HepG2 (cell line): ENCODE results near the gene TRPT1. TPM values are rescaled to one million over a fixed set of nuclear protein-coding genes. Genes with fewer than 3 reads are reported as not detected.
A peak's percentile ranks its signal among the peaks of the same experiment; 100 is the strongest.

ENCODE experiments used
- CSRNP2 ChIP-seq: sonication (generic); formaldehyde crosslinking; conservative IDR thresholded peaks from 2 replicates; pipeline ENCODE4 v1.8.0; 2022; ENCODE audit warnings: low read depth, missing genetic modification reagents
- ETV5 ChIP-seq: IDR thresholded peaks from 2 replicates; pipeline ENCODE4 v1.6.1; 2018; ENCODE audit warnings: missing biosample characterization, missing genetic modification reagents, inconsistent platforms, borderline replicate concordance
- EZH2 ChIP-seq: conservative IDR thresholded peaks from 2 replicates; pipeline ENCODE4 v1.6.1; 2012; ENCODE audit warnings: mild to moderate bottlenecking, low read depth, low read length, moderate library complexity
- FOXJ3 ChIP-seq: sonication (generic); formaldehyde crosslinking; IDR thresholded peaks from 2 replicates; pipeline ENCODE4 v1.4.0; 2020; ENCODE audit warnings: missing genetic modification reagents, mild to moderate bottlenecking, borderline replicate concordance
- GTF3A ChIP-seq: sonication (generic); formaldehyde crosslinking; conservative IDR thresholded peaks from 2 replicates; pipeline ENCODE4 v1.4.0; 2020; ENCODE audit warnings: mild to moderate bottlenecking, missing genetic modification reagents
- GZF1 ChIP-seq: sonication (generic); formaldehyde crosslinking; IDR thresholded peaks from 2 replicates; pipeline ENCODE4 v1.5.1; 2020; ENCODE audit warnings: mild to moderate bottlenecking, missing genetic modification reagents
- HDAC1 ChIP-seq: sonication (generic); formaldehyde crosslinking; IDR thresholded peaks from 2 replicates; pipeline ENCODE4 v1.5.1; 2020; ENCODE audit warnings: mild to moderate bottlenecking, missing genetic modification reagents
- HES4 ChIP-seq: sonication (generic); formaldehyde crosslinking; IDR thresholded peaks from 2 replicates; pipeline ENCODE4 v1.9.0; 2021; ENCODE audit warnings: mild to moderate bottlenecking, missing genetic modification reagents, borderline replicate concordance
- HMG20A ChIP-seq: IDR thresholded peaks from 2 replicates; pipeline ENCODE4 v1.6.1; 2016; ENCODE audit warnings: borderline replicate concordance
- JDP2 ChIP-seq: sonication (generic); formaldehyde crosslinking; IDR thresholded peaks from 2 replicates; pipeline ENCODE4 v1.8.1; 2022; ENCODE audit warnings: missing genetic modification reagents, borderline replicate concordance
- KLF6 ChIP-seq: IDR thresholded peaks from 2 replicates; pipeline ENCODE4 v1.8.0; 2016; ENCODE audit warnings: missing biosample characterization, missing genetic modification reagents
- MTF1 ChIP-seq: sonication (generic); formaldehyde crosslinking; IDR thresholded peaks from 2 replicates; pipeline ENCODE4 v1.5.0; 2020; ENCODE audit warnings: missing genetic modification reagents
- NCOA1 ChIP-seq: sonication (generic); formaldehyde crosslinking; IDR thresholded peaks from 2 replicates; pipeline ENCODE4 v1.9.0; 2021; ENCODE audit warnings: missing genetic modification reagents
- PCBP2 ChIP-seq: fragments of 200-400 bp; formaldehyde crosslinking; optimal IDR thresholded peaks from 2 replicates; pipeline ENCODE3; 2018; ENCODE audit warnings: low read length, low read depth; ENCODE audit not compliant: poor library complexity, severe bottlenecking
- POLR2A ChIP-seq, 2 experiments: IDR thresholded peaks; 2 replicates each; pipeline ENCODE4 v1.6.1; 2011; ENCODE audit warnings: low read depth in 2 of 2, low read length in 2 of 2, mild to moderate bottlenecking in 1 of 2, moderate library complexity in 1 of 2; ENCODE audit not compliant: insufficient read depth in 1 of 2
- POLR2AphosphoS2 ChIP-seq: IDR thresholded peaks from 2 replicates; pipeline ENCODE4 v1.6.1; 2011; ENCODE audit warnings: low read depth, low read length, improper control_type of control experiment
- RFXAP ChIP-seq: sonication (generic); formaldehyde crosslinking; IDR thresholded peaks from 2 replicates; pipeline ENCODE4 v1.4.0; 2020; ENCODE audit warnings: missing genetic modification reagents, borderline replicate concordance
- YEATS2 ChIP-seq: sonication (generic); formaldehyde crosslinking; IDR thresholded peaks from 2 replicates; pipeline ENCODE4 v1.4.0; 2020; ENCODE audit warnings: missing genetic modification reagents, borderline replicate concordance
- ZBTB42 ChIP-seq: sonication (generic); formaldehyde crosslinking; IDR thresholded peaks from 2 replicates; pipeline ENCODE4 v1.5.0; 2020; ENCODE audit warnings: mild to moderate bottlenecking, missing genetic modification reagents
- ZBTB7A ChIP-seq: sonication (generic); formaldehyde crosslinking; IDR thresholded peaks from 2 replicates; pipeline ENCODE4 v1.8.0; 2022; ENCODE audit warnings: mild to moderate bottlenecking, missing genetic modification reagents
- ZFP41 ChIP-seq: sonication (generic); formaldehyde crosslinking; IDR thresholded peaks from 2 replicates; pipeline ENCODE4 v1.4.0; 2020; ENCODE audit warnings: mild to moderate bottlenecking, missing genetic modification reagents, borderline replicate concordance
- ZFY ChIP-seq: sonication (generic); formaldehyde crosslinking; IDR thresholded peaks from 2 replicates; pipeline ENCODE4 v1.4.0; 2020; ENCODE audit warnings: missing genetic modification reagents
- ZNF260 ChIP-seq: sonication (generic); formaldehyde crosslinking; IDR thresholded peaks from 2 replicates; pipeline ENCODE4 v1.4.0; 2020; ENCODE audit warnings: missing genetic modification reagents, low read depth, mild to moderate bottlenecking, borderline replicate concordance
- ZNF276 ChIP-seq: sonication (generic); formaldehyde crosslinking; IDR thresholded peaks from 2 replicates; pipeline ENCODE4 v1.4.0; 2020; ENCODE audit warnings: mild to moderate bottlenecking, low read depth, missing genetic modification reagents
- ZNF343 ChIP-seq: sonication (generic); formaldehyde crosslinking; IDR thresholded peaks from 2 replicates; pipeline ENCODE4 v1.4.0; 2020; ENCODE audit warnings: mild to moderate bottlenecking, missing genetic modification reagents
- ZNF441 ChIP-seq: sonication (generic); formaldehyde crosslinking; IDR thresholded peaks from 2 replicates; pipeline ENCODE4 v1.7.0; 2021; ENCODE audit warnings: missing genetic modification reagents, borderline replicate concordance
- ZNF614 ChIP-seq: IDR thresholded peaks from 2 replicates; pipeline ENCODE4 v1.6.1; 2018; ENCODE audit warnings: missing biosample characterization, missing genetic modification reagents, inconsistent platforms, borderline replicate concordance
- ZNF850 ChIP-seq: sonication (generic); formaldehyde crosslinking; conservative IDR thresholded peaks from 2 replicates; pipeline ENCODE4 v1.9.0; 2021; ENCODE audit warnings: mild to moderate bottlenecking, missing genetic modification reagents
- ZZZ3 ChIP-seq: sonication (generic); formaldehyde crosslinking; IDR thresholded peaks from 2 replicates; pipeline ENCODE4 v1.4.0; 2020; ENCODE audit warnings: missing genetic modification reagents, mild to moderate bottlenecking, borderline replicate concordance
- polyA plus RNA-seq, 8 experiments: library from polyadenylated mRNA; depleted of rRNA in 3 of 8; stranded (reverse) in 7 of 8; unstranded in 1 of 8; fragments of >200 nt; fragmentation: Illumina TruSeq in 4 of 8; extraction: Trizol in 4 of 8; gene quantifications; 2 replicates each; pipeline versions ENCODE4 v1.2.1 to v1.2.3, GENCODE V29; 2011 to 2016; ENCODE audit warnings: low read depth in 4 of 8, missing spikeins in 1 of 8, mixed read lengths in 1 of 8; ENCODE audit not compliant: insufficient read depth in 1 of 8
- total RNA-seq, 5 experiments: library from RNA; depleted of rRNA; stranded (reverse); fragments of >200 nt; fragmentation: Illumina TruSeq; extraction: Trizol; gene quantifications; 2 replicates each; pipeline ENCODE4 v1.2.3, GENCODE V29; 2016; ENCODE audit warnings: low read depth in 1 of 5

Gene TRPT1
- total and polyA plus RNA-seq, 2 of the 13 experiments (the other 11 are each of a cell fraction or from before 2014, with no cell fraction given): 24.8 to 40.7 TPM

- TF ChIP-seq FOXJ3 (CRISPR knock-in tag) (no peak), ZBTB7A (CRISPR knock-in tag) (no peak), EZH2 (no peak), ETV5 (CRISPR knock-in tag) (peak; percentile 25; the same call in 1 of the 2 replicates), ZNF260 (CRISPR knock-in tag) (no peak), ZFY (CRISPR knock-in tag) (peak; percentile 58; the same call in 1 of the 2 replicates), POLR2A (IDR thresholded peaks at IDR 0.05; ENCODE audit: insufficient read depth in 1 of 2, low read depth in 2 of 2, low read length in 2 of 2) (peak; percentile 75 to 79), GTF3A (CRISPR knock-in tag) (no peak), ZFP41 (CRISPR knock-in tag) (no peak), HDAC1 (no peak), ZNF343 (CRISPR knock-in tag) (no peak), NCOA1 (CRISPR knock-in tag) (no peak), YEATS2 (CRISPR knock-in tag) (peak; percentile 36; the same call in 1 of the 2 replicates), PCBP2 (no peak), ZNF276 (no peak), HES4 (CRISPR knock-in tag) (no peak), HMG20A (no peak; the same call in 1 of the 2 replicates), ZZZ3 (no peak), ZNF850 (CRISPR knock-in tag) (no peak), ZNF614 (no peak), CSRNP2 (no peak), ZBTB42 (CRISPR knock-in tag) (no peak), RFXAP (no peak), MTF1 (CRISPR knock-in tag) (no peak), POLR2AphosphoS2 (no peak), GZF1 (no peak), KLF6 (CRISPR knock-in tag) (no peak), JDP2 (no peak), ZNF441 (CRISPR knock-in tag) (no peak)
These were observed 44.2 kb downstream of the TRPT1 start (continued) for GRCh38 chr11:64181506-64182411.
